Measurements from ENCODE around the gene RDH11. TPM values are rescaled to one million over a fixed set of nuclear protein-coding genes. Genes with fewer than 3 reads are reported as not detected.

RDH11 gene
- total and polyA plus RNA-seq, 10 of the 15 experiments (the other 5 are each of a cell fraction or from before 2014, with no cell fraction given): 49.7 to 161 (median 77.2) TPM

- TF ChIP-seq CTCF (IDR thresholded peaks at IDR 0.05 in 2 of 3, conservative IDR thresholded peaks at IDR 0.05 in 1 of 3; ENCODE audit: control insufficient read depth in 2 of 3, extremely low read depth in 1 of 3, insufficient read depth in 1 of 3, low read depth in 3 of 3, low read length in 3 of 3) (no peak), NR2F1 (conservative IDR thresholded peaks at IDR 0.05) (peak; percentile 67), MYB (IDR thresholded peaks at IDR 0.05; ENCODE audit: borderline replicate concordance, low read depth, low read length) (no peak), CHD4 (IDR thresholded peaks at IDR 0.05) (no peak), ETV6 (conservative IDR thresholded peaks at IDR 0.05 in 1 of 2, IDR thresholded peaks at IDR 0.05 in 1 of 2; ENCODE audit: borderline replicate concordance in 1 of 2, low read depth in 1 of 2) (peak in 1 of 2 experiments; percentile 83; a peak in 1 of 4 replicates), FOS (IDR thresholded peaks at IDR 0.05; ENCODE audit: borderline replicate concordance, extremely low read depth, insufficient read length) (no peak), JUND (IDR thresholded peaks at IDR 0.05; ENCODE audit: low read depth, low read length) (peak; percentile 97), ZBTB11 (CRISPR knock-in tag; IDR thresholded peaks at IDR 0.05) (no peak), RB1 (IDR thresholded peaks at IDR 0.05; ENCODE audit: borderline replicate concordance) (peak; percentile 34; the same call in 1 of the 2 replicates), IRF5 (IDR thresholded peaks at IDR 0.05; ENCODE audit: borderline replicate concordance) (no peak), NBN (IDR thresholded peaks at IDR 0.05) (peak; percentile 88), EP300 (IDR thresholded peaks at IDR 0.05; ENCODE audit: borderline replicate concordance in 1 of 2, control insufficient read depth in 1 of 2, low read depth in 2 of 2, low read length in 2 of 2) (peak; percentile 54 to 91; a peak in 2 of 4 replicates), SKIL (IDR thresholded peaks at IDR 0.05; ENCODE audit: low read depth, poor library complexity, severe bottlenecking) (peak; percentile 74), NR2C2 (IDR thresholded peaks at IDR 0.05; ENCODE audit: borderline replicate concordance, control insufficient read depth, insufficient read length, low read depth) (no peak), DPF2 (IDR thresholded peaks at IDR 0.05) (peak; percentile 93), ZBTB33 (IDR thresholded peaks at IDR 0.05) (no peak), CEBPB (IDR thresholded peaks at IDR 0.05; ENCODE audit: borderline replicate concordance in 1 of 2, low read depth in 2 of 2, low read length in 2 of 2) (0 out of 4 replicates have a peak, but pooled peaks of 1 of the 2 experiments have one; percentile 67), PAX5 (IDR thresholded peaks at IDR 0.05; ENCODE audit: borderline replicate concordance, low read depth, low read length) (peak; percentile 61; the same call in 1 of the 2 replicates)
Observed at GRCh38 chr14:67680121-67680602, 15.4 kb downstream of the RDH11 start (continued).
